Measurements from ENCODE around the gene BUB1.

DNA sequence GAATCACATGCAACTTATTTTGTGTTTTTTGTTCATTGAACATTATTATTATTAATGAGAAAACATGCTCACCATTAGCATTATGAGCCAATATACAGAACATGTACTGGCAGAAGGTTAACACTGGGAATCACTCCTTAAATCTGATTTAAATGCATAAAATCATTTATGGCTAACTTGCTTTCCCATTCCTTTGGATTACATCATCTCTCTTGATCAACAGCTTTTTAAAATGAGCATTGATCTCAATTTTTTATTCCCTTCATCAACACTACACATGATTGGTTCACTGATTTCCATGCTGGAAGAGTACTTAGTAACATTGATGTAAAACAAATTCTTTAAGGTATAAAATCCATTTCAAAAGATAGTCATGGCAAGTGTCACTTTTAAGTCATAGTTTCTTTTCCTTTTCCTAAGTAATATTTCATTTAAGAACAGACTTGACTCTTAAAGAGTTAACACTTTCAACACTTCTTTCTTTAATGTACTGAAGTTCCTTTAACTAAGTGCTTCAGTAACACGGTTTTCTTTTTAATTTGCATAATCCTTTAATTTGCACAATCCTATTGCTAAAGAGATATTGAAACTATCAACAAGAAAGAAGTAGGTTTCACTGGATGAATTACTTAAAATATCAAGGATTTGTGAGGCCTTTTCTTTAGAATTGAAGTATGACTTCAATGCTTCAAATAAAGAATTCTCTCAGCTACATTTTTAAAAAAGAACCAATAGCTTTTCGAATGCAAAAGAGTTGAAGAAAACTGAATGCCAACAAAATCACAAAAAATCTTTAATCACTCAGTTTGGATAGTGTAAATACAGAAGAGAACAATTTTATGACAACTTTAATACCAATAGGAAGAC lies 24.9 kb upstream of the BUB1 start:
- no peak for TF ChIP-seq EZH2 (IDR thresholded peaks at IDR 0.05; ENCODE audit: low read length, missing control alignments)
- TF ChIP-seq, protein P1, sequence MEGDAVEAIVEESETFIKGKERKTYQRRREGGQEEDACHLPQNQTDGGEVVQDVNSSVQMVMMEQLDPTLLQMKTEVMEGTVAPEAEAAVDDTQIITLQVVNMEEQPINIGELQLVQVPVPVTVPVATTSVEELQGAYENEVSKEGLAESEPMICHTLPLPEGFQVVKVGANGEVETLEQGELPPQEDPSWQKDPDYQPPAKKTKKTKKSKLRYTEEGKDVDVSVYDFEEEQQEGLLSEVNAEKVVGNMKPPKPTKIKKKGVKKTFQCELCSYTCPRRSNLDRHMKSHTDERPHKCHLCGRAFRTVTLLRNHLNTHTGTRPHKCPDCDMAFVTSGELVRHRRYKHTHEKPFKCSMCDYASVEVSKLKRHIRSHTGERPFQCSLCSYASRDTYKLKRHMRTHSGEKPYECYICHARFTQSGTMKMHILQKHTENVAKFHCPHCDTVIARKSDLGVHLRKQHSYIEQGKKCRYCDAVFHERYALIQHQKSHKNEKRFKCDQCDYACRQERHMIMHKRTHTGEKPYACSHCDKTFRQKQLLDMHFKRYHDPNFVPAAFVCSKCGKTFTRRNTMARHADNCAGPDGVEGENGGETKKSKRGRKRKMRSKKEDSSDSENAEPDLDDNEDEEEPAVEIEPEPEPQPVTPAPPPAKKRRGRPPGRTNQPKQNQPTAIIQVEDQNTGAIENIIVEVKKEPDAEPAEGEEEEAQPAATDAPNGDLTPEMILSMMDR (conservative IDR thresholded peaks at IDR 0.05 in 1 of 2, IDR thresholded peaks at IDR 0.05 in 1 of 2; ENCODE audit: low read depth in 1 of 2, low read length in 2 of 2) = no peak
